ENCODE measurements around the gene MTHFD1L.

The MTHFD1L gene

GRCh38 chr6:150890346-150890745 is 24.8 kb downstream of the MTHFD1L start:
- H3K4me3 ChIP-seq (ENCODE audit: low read length): no peak overlapping the region
- H3K4me1 ChIP-seq (ENCODE audit: control insufficient read depth, low read length): peaks cover 22% of the 10 kb centered on the region
- H3K9me3 ChIP-seq (ENCODE audit: control insufficient read depth, insufficient read depth, low read length): no peaks in the 10 kb centered on the region
- no peak for TF ChIP-seq EZH2phosphoT487 (IDR thresholded peaks at IDR 0.05; ENCODE audit: borderline replicate concordance, low read length)
- no peak for TF ChIP-seq CTCF (IDR thresholded peaks at IDR 0.05; ENCODE audit: low read depth, low read length, poor library complexity, severe bottlenecking)
- H3F3A ChIP-seq (ENCODE audit: control insufficient read depth, insufficient read depth): peaks cover 10% of the 10 kb centered on the region
- no peaks in the 10 kb centered on the region for H3K27me3 ChIP-seq (ENCODE audit: control insufficient read depth, low read length)
- no peak overlapping the region for H3K4me2 ChIP-seq (ENCODE audit: low read length)
- H4K20me1 ChIP-seq (ENCODE audit: control insufficient read depth, insufficient read depth, low read depth, low read length): 0 out of 2 replicates have a peak, but pooled peaks cover 3% of the 10 kb centered on the region
- no peak overlapping the region for H3K27ac ChIP-seq (ENCODE audit: low read depth, low read length)
- no peaks in the 10 kb centered on the region for H3K9me2 ChIP-seq (replicated peaks; ENCODE audit: control insufficient read depth, low read length)
- peaks cover 10% of the 10 kb centered on the region; the same call in 1 of the 2 replicates for H3K79me2 ChIP-seq (ENCODE audit: control insufficient read depth, low read length)
- peaks cover 94% of the 10 kb centered on the region for H3K36me3 ChIP-seq (ENCODE audit: control insufficient read depth, low read length)

GRCh38 chr6:150891888-150892485 is 26.5 kb downstream of the MTHFD1L start:
- Histone ChIP-seq H3F3A (ENCODE audit: control insufficient read depth, insufficient read depth) (peaks cover 10% of the 10 kb centered on the region), H3K79me2 (ENCODE audit: control insufficient read depth, low read length) (peaks cover 10% of the 10 kb centered on the region; the same call in 1 of the 2 replicates), H3K9me3 (ENCODE audit: control insufficient read depth, insufficient read depth, low read length) (no peaks in the 10 kb centered on the region), H4K20me1 (ENCODE audit: control insufficient read depth, insufficient read depth, low read depth, low read length) (peaks cover 6% of the 10 kb centered on the region; the same call in 1 of the 2 replicates), H3K4me1 (ENCODE audit: control insufficient read depth, low read length) (peaks cover 19% of the 10 kb centered on the region), H3K4me3 (ENCODE audit: low read length) (no peak overlapping the region), H3K27ac (ENCODE audit: low read depth, low read length) (no peak overlapping the region), H3K36me3 (ENCODE audit: control insufficient read depth, low read length) (peaks cover 90% of the 10 kb centered on the region), H3K27me3 (ENCODE audit: control insufficient read depth, low read length) (no peaks in the 10 kb centered on the region), H3K4me2 (ENCODE audit: low read length) (no peak overlapping the region), H3K9me2 (replicated peaks; ENCODE audit: control insufficient read depth, low read length) (no peaks in the 10 kb centered on the region)
- TF ChIP-seq EZH2phosphoT487 (IDR thresholded peaks at IDR 0.05; ENCODE audit: borderline replicate concordance, low read length) (no peak), CTCF (IDR thresholded peaks at IDR 0.05; ENCODE audit: low read depth, low read length, poor library complexity, severe bottlenecking) (peak; percentile 85)

- Histone ChIP-seq H3K4me1 (ENCODE audit: control insufficient read depth, low read length) (0 out of 2 replicates have a peak, but pooled peaks cover 2% of the 10 kb centered on the region), H3F3A (ENCODE audit: control insufficient read depth, insufficient read depth) (peaks cover 8% of the 10 kb centered on the region), H3K9me3 (ENCODE audit: control insufficient read depth, insufficient read depth, low read length) (no peaks in the 10 kb centered on the region), H3K36me3 (ENCODE audit: control insufficient read depth, low read length) (peaks cover 82% of the 10 kb centered on the region), H3K27ac (ENCODE audit: low read depth, low read length) (no peak overlapping the region), H3K4me3 (ENCODE audit: low read length) (no peak overlapping the region), H4K20me1 (ENCODE audit: control insufficient read depth, insufficient read depth, low read depth, low read length) (peaks cover 6% of the 10 kb centered on the region; the same call in 1 of the 2 replicates), H3K27me3 (ENCODE audit: control insufficient read depth, low read length) (no peaks in the 10 kb centered on the region), H3K79me2 (ENCODE audit: control insufficient read depth, low read length) (peaks cover 10% of the 10 kb centered on the region; the same call in 1 of the 2 replicates), H3K4me2 (ENCODE audit: low read length) (no peak overlapping the region), H3K9me2 (replicated peaks; ENCODE audit: control insufficient read depth, low read length) (no peaks in the 10 kb centered on the region)
- no peak for TF ChIP-seq CTCF (IDR thresholded peaks at IDR 0.05; ENCODE audit: low read depth, low read length, poor library complexity, severe bottlenecking)
These were observed 28.8 kb downstream of the MTHFD1L start for GRCh38 chr6:150894191-150894744.

All from DOHH2 (cell line).